ENCODE data around the gene NEMP1.

- no peak for TF ChIP-seq CTCF (IDR thresholded peaks at IDR 0.05; ENCODE audit: insufficient read depth, low read length)
- no peak for TF ChIP-seq POLR2AphosphoS5 (IDR thresholded peaks at IDR 0.05; ENCODE audit: low read depth)
- no peak for TF ChIP-seq GABPA (IDR thresholded peaks at IDR 0.05; ENCODE audit: low read depth)
- TF ChIP-seq REST (IDR thresholded peaks at IDR 0.05; ENCODE audit: insufficient replicate concordance, low read depth) = no peak
Observed at GRCh38 chr12:57090490-57090889, 11.9 kb upstream of the NEMP1 start.

All from HL-60 (cell line).